ENCODE measurements around the gene CNNM3. TPM values are rescaled to one million over a fixed set of nuclear protein-coding genes. Genes with fewer than 3 reads are reported as not detected.

CNNM3 gene
- total and polyA plus RNA-seq, 4 donors: 7.2 to 31.4 (median 14.6) TPM

DNA sequence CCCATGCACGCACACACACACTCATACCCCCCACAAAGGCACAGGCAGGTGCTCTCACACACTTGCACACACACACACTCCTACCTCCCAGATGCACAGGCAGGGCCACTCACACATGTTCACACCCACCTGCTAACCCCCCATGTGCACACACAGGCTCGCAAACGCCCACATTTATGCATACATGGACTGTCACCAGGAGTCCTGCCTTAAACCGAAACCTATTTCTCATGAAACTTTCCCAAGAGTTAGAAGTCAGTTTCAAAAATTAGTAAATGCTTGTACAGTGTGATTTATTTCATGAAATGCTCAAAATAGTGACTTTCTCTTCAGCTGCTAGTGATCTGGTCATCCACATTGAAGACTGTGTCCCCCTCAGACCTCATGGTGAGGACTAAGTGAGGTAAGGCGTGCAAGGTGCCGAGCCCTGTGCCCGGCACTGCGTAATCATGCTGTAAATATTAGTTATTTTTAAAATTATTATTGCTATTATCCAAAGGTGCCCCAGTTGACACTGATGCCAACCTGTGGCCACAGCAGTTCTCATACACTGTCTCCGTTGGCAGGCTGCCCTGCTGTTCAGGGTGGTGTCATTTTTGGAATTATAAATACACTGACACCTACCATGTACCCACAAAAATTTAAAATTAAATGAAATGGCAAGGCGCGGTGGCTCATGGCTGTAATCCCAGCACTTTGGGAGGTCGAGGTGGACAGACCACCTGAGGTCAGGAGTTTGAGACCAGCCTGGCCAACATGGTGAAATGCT, 43.0 kb upstream of the CNNM3 start:
- Histone ChIP-seq H3K4me3 (no peak overlapping the region), H3K4me1 (ENCODE audit: control insufficient read depth in 5 of 5, insufficient read depth in 5 of 5, low read length in 5 of 5) (peaks cover 0 to 12% (median 0%) of the 10 kb centered on the region in 5 donors), H3K9me3 (ENCODE audit: control insufficient read depth in 4 of 4, insufficient read depth in 3 of 4, low read length in 3 of 4) (no peaks in the 10 kb centered on the region), H3K36me3 (ENCODE audit: control insufficient read depth in 4 of 4, insufficient read depth in 4 of 4, low read length in 4 of 4) (no peaks in the 10 kb centered on the region), H3K27me3 (ENCODE audit: control insufficient read depth in 3 of 3, insufficient read depth in 3 of 3, low read length in 2 of 3) (no peaks in the 10 kb centered on the region), H3K9ac (ENCODE audit: insufficient read depth in 1 of 2, low read length in 2 of 2) (no peak overlapping the region), H3K27ac (ENCODE audit: low read depth in 1 of 2, low read length in 1 of 2) (no peak overlapping the region)
- ATAC-seq (ENCODE audit: insufficient read depth, low FRiP score) (no peak), DNase-seq (no peak)
- TF ChIP-seq, protein P1, sequence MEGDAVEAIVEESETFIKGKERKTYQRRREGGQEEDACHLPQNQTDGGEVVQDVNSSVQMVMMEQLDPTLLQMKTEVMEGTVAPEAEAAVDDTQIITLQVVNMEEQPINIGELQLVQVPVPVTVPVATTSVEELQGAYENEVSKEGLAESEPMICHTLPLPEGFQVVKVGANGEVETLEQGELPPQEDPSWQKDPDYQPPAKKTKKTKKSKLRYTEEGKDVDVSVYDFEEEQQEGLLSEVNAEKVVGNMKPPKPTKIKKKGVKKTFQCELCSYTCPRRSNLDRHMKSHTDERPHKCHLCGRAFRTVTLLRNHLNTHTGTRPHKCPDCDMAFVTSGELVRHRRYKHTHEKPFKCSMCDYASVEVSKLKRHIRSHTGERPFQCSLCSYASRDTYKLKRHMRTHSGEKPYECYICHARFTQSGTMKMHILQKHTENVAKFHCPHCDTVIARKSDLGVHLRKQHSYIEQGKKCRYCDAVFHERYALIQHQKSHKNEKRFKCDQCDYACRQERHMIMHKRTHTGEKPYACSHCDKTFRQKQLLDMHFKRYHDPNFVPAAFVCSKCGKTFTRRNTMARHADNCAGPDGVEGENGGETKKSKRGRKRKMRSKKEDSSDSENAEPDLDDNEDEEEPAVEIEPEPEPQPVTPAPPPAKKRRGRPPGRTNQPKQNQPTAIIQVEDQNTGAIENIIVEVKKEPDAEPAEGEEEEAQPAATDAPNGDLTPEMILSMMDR (IDR thresholded peaks at IDR 0.05; ENCODE audit: control extremely low read depth, extremely low read depth): no peak
- WGBS, 2 donors: 91 to 94% methylated on average over 12 of the region's 12 CpGs

DNA sequence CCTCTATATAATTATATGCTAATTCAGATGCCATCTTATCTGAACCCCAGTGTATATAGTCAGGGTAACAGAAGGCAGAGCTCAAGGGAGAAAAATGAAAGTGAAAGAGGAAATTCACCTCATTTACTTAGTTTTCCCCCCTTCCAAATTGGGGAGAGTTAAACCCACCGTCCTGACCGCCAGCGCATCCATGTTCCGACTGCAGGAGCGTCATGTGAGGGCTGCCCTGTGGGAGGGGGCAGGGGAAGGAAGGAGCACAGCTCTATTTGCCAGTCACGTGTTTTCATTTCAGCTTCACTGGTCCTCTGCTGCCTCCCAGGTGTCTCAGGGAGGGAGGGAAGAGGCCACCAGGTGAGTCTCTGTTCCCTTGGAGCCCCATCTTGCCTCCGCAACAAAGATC, 42.1 kb upstream of the CNNM3 start:
- Histone ChIP-seq H3K27me3 (ENCODE audit: control insufficient read depth in 3 of 3, insufficient read depth in 3 of 3, low read length in 2 of 3) (no peaks in the 10 kb centered on the region), H3K27ac (ENCODE audit: low read depth in 1 of 2, low read length in 1 of 2) (peak overlapping the region in 1 of 2 donors; percentile 68), H3K9me3 (ENCODE audit: control insufficient read depth in 4 of 4, insufficient read depth in 3 of 4, low read length in 3 of 4) (no peaks in the 10 kb centered on the region), H3K9ac (ENCODE audit: insufficient read depth in 1 of 2, low read length in 2 of 2) (no peak overlapping the region), H3K4me1 (ENCODE audit: control insufficient read depth in 5 of 5, insufficient read depth in 5 of 5, low read length in 5 of 5) (peaks cover 0 to 12% (median 0%) of the 10 kb centered on the region in 5 donors), H3K4me3 (peak overlapping the region; percentile 3), H3K36me3 (ENCODE audit: control insufficient read depth in 4 of 4, insufficient read depth in 4 of 4, low read length in 4 of 4) (no peaks in the 10 kb centered on the region)
- TF ChIP-seq, protein P1 (IDR thresholded peaks at IDR 0.05; ENCODE audit: control extremely low read depth, extremely low read depth): no peak
- WGBS, 2 donors: 25 to 41% methylated on average over 7 of the region's 7 CpGs
- ATAC-seq (ENCODE audit: insufficient read depth, low FRiP score) (no peak), DNase-seq (no peak)

DNA sequence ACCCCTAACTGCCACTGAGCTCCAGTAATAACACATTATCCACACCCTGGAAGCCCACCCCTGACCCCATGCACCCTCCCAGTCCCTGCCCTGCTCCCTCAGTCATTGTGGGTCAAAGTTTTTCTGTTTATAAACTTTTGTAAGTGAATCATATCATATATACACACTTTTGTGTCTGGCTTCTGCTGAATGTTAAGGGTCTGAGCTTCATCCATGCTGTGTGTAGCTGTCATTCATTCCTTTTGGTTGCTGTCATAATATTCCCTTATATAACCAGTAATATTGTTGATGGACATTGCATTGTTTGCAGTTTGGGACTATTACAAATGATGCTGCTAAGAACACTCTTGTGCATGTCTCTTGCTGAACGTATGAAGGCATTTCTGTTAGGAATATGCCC, 40.9 kb upstream of the CNNM3 start:
- no peaks in the 10 kb centered on the region for H3K36me3 ChIP-seq (ENCODE audit: control insufficient read depth in 4 of 4, insufficient read depth in 4 of 4, low read length in 4 of 4)
- H3K9ac ChIP-seq (ENCODE audit: insufficient read depth in 1 of 2, low read length in 2 of 2): no peak overlapping the region
- H3K4me3 ChIP-seq: no peak overlapping the region
- DNase-seq (no peak), ATAC-seq (ENCODE audit: insufficient read depth, low FRiP score) (no peak)
- no peaks in the 10 kb centered on the region for H3K9me3 ChIP-seq (ENCODE audit: control insufficient read depth in 4 of 4, insufficient read depth in 3 of 4, low read length in 3 of 4)
- peaks cover 0 to 10% (median 0%) of the 10 kb centered on the region in 5 donors for H3K4me1 ChIP-seq (ENCODE audit: control insufficient read depth in 5 of 5, insufficient read depth in 5 of 5, low read length in 5 of 5)
- 0 to 42% methylated on average over 1 of the region's 1 CpG for WGBS, 2 donors
- TF ChIP-seq, protein P1 (IDR thresholded peaks at IDR 0.05; ENCODE audit: control extremely low read depth, extremely low read depth): no peak
- H3K27ac ChIP-seq (ENCODE audit: low read depth in 1 of 2, low read length in 1 of 2): no peak overlapping the region
- no peaks in the 10 kb centered on the region for H3K27me3 ChIP-seq (ENCODE audit: control insufficient read depth in 3 of 3, insufficient read depth in 3 of 3, low read length in 2 of 3)

Data from lung (tissue), 12 donors.